ENCODE data around the gene HINT1. TPM values are rescaled to one million over a fixed set of nuclear protein-coding genes. Genes with fewer than 3 reads are reported as not detected.

Gene HINT1
- total RNA-seq, 1 donor from 2014 or later, result 155 TPM

DNA sequence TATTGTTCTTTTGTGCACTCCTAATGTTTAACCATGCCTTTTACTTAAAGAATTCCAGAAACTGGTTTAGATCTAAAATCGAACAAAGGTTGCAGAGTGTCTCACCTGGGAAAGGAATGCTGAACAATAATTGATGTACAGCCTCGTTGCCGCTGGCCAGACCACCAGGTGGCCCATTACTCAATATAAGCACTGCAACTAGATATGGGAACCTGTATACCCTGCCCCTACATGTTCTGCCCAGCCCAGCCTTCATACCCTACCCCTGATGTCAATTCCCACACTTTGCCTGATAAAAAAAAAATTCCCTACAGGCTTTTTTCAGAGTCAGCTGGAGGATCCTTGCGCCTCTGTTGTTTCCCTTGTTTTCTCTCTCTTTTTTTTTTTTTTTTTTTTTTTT lies 13.8 kb downstream of the HINT1 start:
- H3K27me3 ChIP-seq (ENCODE audit: low read depth), result no peaks in the 10 kb centered on the region
- no peaks in the 10 kb centered on the region for H3K9me3 ChIP-seq (replicated peaks)
- no peaks in the 10 kb centered on the region for H3K4me1 ChIP-seq
- no peak overlapping the region for H3K27ac ChIP-seq (replicated peaks)
- H3K36me3 ChIP-seq, result no peaks in the 10 kb centered on the region
- TF ChIP-seq CTCF (IDR thresholded peaks at IDR 0.05; ENCODE audit: borderline replicate concordance), result no peak
- intact Hi-C loops (cut with micrococcal nuclease), result no loop called here
- no peak for DNase-seq
- no peak overlapping the region for H3K4me3 ChIP-seq

- Histone ChIP-seq H3K27ac (replicated peaks) (no peak overlapping the region), H3K27me3 (ENCODE audit: low read depth) (no peaks in the 10 kb centered on the region), H3K36me3 (no peaks in the 10 kb centered on the region), H3K9me3 (replicated peaks) (no peaks in the 10 kb centered on the region), H3K4me1 (no peaks in the 10 kb centered on the region), H3K4me3 (no peak overlapping the region)
- no peak for TF ChIP-seq CTCF (IDR thresholded peaks at IDR 0.05; ENCODE audit: borderline replicate concordance)
- DNase-seq, result no peak
- intact Hi-C loops (cut with micrococcal nuclease), result no loop called here
Observed at GRCh38 chr5:131150408-131150807, 14.6 kb downstream of the HINT1 start.

- H3K9me3 ChIP-seq (replicated peaks), result no peaks in the 10 kb centered on the region
- no peaks in the 10 kb centered on the region for H3K4me1 ChIP-seq
- H3K27ac ChIP-seq (replicated peaks), result no peak overlapping the region
- no peak overlapping the region for H3K4me3 ChIP-seq
- DNase-seq, result no peak
- no peaks in the 10 kb centered on the region for H3K36me3 ChIP-seq
- intact Hi-C loops (cut with micrococcal nuclease), result no loop called here
- no peak for TF ChIP-seq CTCF (IDR thresholded peaks at IDR 0.05; ENCODE audit: borderline replicate concordance)
- H3K27me3 ChIP-seq (ENCODE audit: low read depth), result no peaks in the 10 kb centered on the region
Observed at GRCh38 chr5:131148835-131149234, 16.2 kb downstream of the HINT1 start.

- Histone ChIP-seq H3K36me3 (no peaks in the 10 kb centered on the region), H3K27me3 (ENCODE audit: low read depth) (no peaks in the 10 kb centered on the region), H3K4me3 (no peak overlapping the region), H3K4me1 (no peaks in the 10 kb centered on the region), H3K27ac (replicated peaks) (no peak overlapping the region), H3K9me3 (replicated peaks) (no peaks in the 10 kb centered on the region)
- intact Hi-C loops (cut with micrococcal nuclease), result no loop called here
- DNase-seq, result no peak
- no peak for TF ChIP-seq CTCF (IDR thresholded peaks at IDR 0.05; ENCODE audit: borderline replicate concordance)
Observed at GRCh38 chr5:131147258-131147657, 17.8 kb downstream of the HINT1 start.

GRCh38 chr5:131142970-131143617 lies 22.0 kb downstream of the HINT1 start:
- no peak overlapping the region for H3K4me3 ChIP-seq
- DNase-seq, result no peak
- H3K36me3 ChIP-seq, result no peaks in the 10 kb centered on the region
- TF ChIP-seq CTCF (IDR thresholded peaks at IDR 0.05; ENCODE audit: borderline replicate concordance), result no peak
- H3K27ac ChIP-seq (replicated peaks), result no peak overlapping the region
- H3K9me3 ChIP-seq (replicated peaks), result no peaks in the 10 kb centered on the region
- intact Hi-C loops (cut with micrococcal nuclease), result no loop called here
- H3K27me3 ChIP-seq (ENCODE audit: low read depth), result no peaks in the 10 kb centered on the region
- H3K4me1 ChIP-seq, result no peaks in the 10 kb centered on the region
